OCI-LY1 (cell line): ENCODE measurements around the gene CASD1.

Experiments used
- H2AFZ ChIP-seq: fragments of 200-600 bp; sonication (generic), shearing (Covaris generic); 2 replicates; pipeline ENCODE4 v1.6.0; 2014; ENCODE audit warnings: antibody characterized with exemption, mild to moderate bottlenecking, low read length
- H3F3A ChIP-seq: fragments of 200-600 bp; sonication (generic), shearing (Covaris generic); 2 replicates; pipeline ENCODE4 v1.6.0; 2014; ENCODE audit warnings: mild to moderate bottlenecking, antibody characterized with exemption, low read length, moderate library complexity; ENCODE audit not compliant: insufficient read depth
- H3K27ac ChIP-seq: fragments of 200-600 bp; sonication (generic); 2 replicates; pipeline ENCODE4 v1.5.1; 2014; ENCODE audit warnings: low read length, mixed run types, mild to moderate bottlenecking, low read depth; ENCODE audit not compliant: poor library complexity, severe bottlenecking
- H3K27me3 ChIP-seq: fragments of 200-600 bp; sonication (generic); 2 replicates; pipeline ENCODE4 v1.6.0; 2014; ENCODE audit warnings: antibody characterized with exemption, mild to moderate bottlenecking, low read length, moderate library complexity; ENCODE audit not compliant: insufficient read depth
- H3K36me3 ChIP-seq: fragments of 200-600 bp; sonication (generic); 2 replicates; pipeline ENCODE4 v1.6.1; 2014; ENCODE audit warnings: mild to moderate bottlenecking, antibody characterized with exemption, low read length, moderate library complexity, mixed read lengths; ENCODE audit not compliant: insufficient read depth
- H3K4me1 ChIP-seq: fragments of 200-600 bp; sonication (generic); 2 replicates; pipeline ENCODE4 v1.5.1; 2014; ENCODE audit warnings: mild to moderate bottlenecking, low read length, moderate library complexity; ENCODE audit not compliant: insufficient read depth, severe bottlenecking
- H3K4me2 ChIP-seq: fragments of 200-600 bp; sonication (generic), shearing (Covaris generic); 2 replicates; pipeline ENCODE4 v1.6.1; 2014; ENCODE audit warnings: low read length
- H3K4me3 ChIP-seq: fragments of 200-600 bp; sonication (generic); 2 replicates; pipeline ENCODE4 v1.5.1; 2014; ENCODE audit warnings: low read length, low read depth, mild to moderate bottlenecking, mixed read lengths; ENCODE audit not compliant: poor library complexity, severe bottlenecking
- H3K79me2 ChIP-seq: fragments of 200-600 bp; shearing (Covaris generic); 2 replicates; pipeline ENCODE4 v1.6.1; 2016; ENCODE audit warnings: mixed run types, low read length, mixed read lengths; ENCODE audit not compliant: insufficient read depth
- H3K9ac ChIP-seq: fragments of 200-600 bp; sonication (generic), shearing (Covaris generic); 2 replicates; pipeline ENCODE4 v1.6.1; 2014; ENCODE audit warnings: mild to moderate bottlenecking, low read length, mixed read lengths
- H3K9me2 ChIP-seq: fragments of 200-600 bp; sonication (generic), shearing (Covaris generic); 2 replicates; pipeline ENCODE4 v1.6.1; 2014; ENCODE audit warnings: low read depth, mild to moderate bottlenecking, low read length, mixed read lengths
- H3K9me3 ChIP-seq: fragments of 200-600 bp; shearing (Covaris generic); 2 replicates; pipeline ENCODE4 v1.6.1; 2014; ENCODE audit warnings: low read length, mixed read lengths
- H4K20me1 ChIP-seq: fragments of 200-600 bp; sonication (generic), shearing (Covaris generic); 2 replicates; pipeline ENCODE4 v1.6.0; 2016; ENCODE audit warnings: mild to moderate bottlenecking, low read length; ENCODE audit not compliant: insufficient read depth
- CTCF ChIP-seq: fragments of 200-600 bp; sonication (generic), shearing (Covaris generic); IDR thresholded peaks from 2 replicates; pipeline ENCODE4 v1.5.1; 2017; ENCODE audit warnings: mild to moderate bottlenecking, antibody characterized with exemption, low read length, moderate library complexity, mixed read lengths
- EZH2 ChIP-seq: fragments of 200-600 bp; sonication (generic), shearing (Covaris generic); IDR thresholded peaks from 2 replicates; pipeline ENCODE4 v1.8.0; 2017; ENCODE audit warnings: borderline replicate concordance, mixed run types, mild to moderate bottlenecking, antibody characterized with exemption, low read length, moderate library complexity, mixed read lengths

CASD1 gene

GRCh38 chr7:94483843-94484242 is 25.8 kb upstream of the CASD1 start:
- Histone ChIP-seq H3K9me3 (no peaks in the 10 kb centered on the region), H3K4me1 (no peaks in the 10 kb centered on the region), H3K9me2 (no peaks in the 10 kb centered on the region), H4K20me1 (no peaks in the 10 kb centered on the region), H3K27ac (no peak overlapping the region), H2AFZ (no peak overlapping the region), H3K4me3 (no peak overlapping the region), H3K36me3 (no peaks in the 10 kb centered on the region), H3F3A (no peaks in the 10 kb centered on the region), H3K4me2 (no peak overlapping the region), H3K9ac (no peak overlapping the region), H3K79me2 (no peaks in the 10 kb centered on the region), H3K27me3 (no peaks in the 10 kb centered on the region)
- no peak for TF ChIP-seq CTCF
- no peak for TF ChIP-seq EZH2

- H4K20me1 ChIP-seq, result no peaks in the 10 kb centered on the region
- no peaks in the 10 kb centered on the region for H3K27me3 ChIP-seq
- no peaks in the 10 kb centered on the region for H3K9me2 ChIP-seq
- H3K36me3 ChIP-seq, result no peaks in the 10 kb centered on the region
- H3K4me1 ChIP-seq, result no peaks in the 10 kb centered on the region
- no peaks in the 10 kb centered on the region for H3K9me3 ChIP-seq
- H3K4me2 ChIP-seq, result no peak overlapping the region
- no peak overlapping the region for H3K9ac ChIP-seq
- H2AFZ ChIP-seq, result no peak overlapping the region
- no peak overlapping the region for H3K27ac ChIP-seq
- no peaks in the 10 kb centered on the region for H3F3A ChIP-seq
- no peaks in the 10 kb centered on the region for H3K79me2 ChIP-seq
- no peak overlapping the region for H3K4me3 ChIP-seq
- TF ChIP-seq CTCF (no peak), EZH2 (no peak)
Observed at GRCh38 chr7:94486216-94486615, 23.4 kb upstream of the CASD1 start.

GRCh38 chr7:94491410-94491809 is 18.2 kb upstream of the CASD1 start:
- no peak overlapping the region for H3K27ac ChIP-seq
- H3K4me2 ChIP-seq, result no peak overlapping the region
- H3K79me2 ChIP-seq, result no peaks in the 10 kb centered on the region
- TF ChIP-seq CTCF (no peak), EZH2 (no peak)
- H2AFZ ChIP-seq, result no peak overlapping the region
- H3K9me3 ChIP-seq, result no peaks in the 10 kb centered on the region
- no peak overlapping the region for H3K9ac ChIP-seq
- no peaks in the 10 kb centered on the region for H3K9me2 ChIP-seq
- no peaks in the 10 kb centered on the region for H3K36me3 ChIP-seq
- H3K27me3 ChIP-seq, result no peaks in the 10 kb centered on the region
- H3K4me1 ChIP-seq, result no peaks in the 10 kb centered on the region
- H4K20me1 ChIP-seq, result no peaks in the 10 kb centered on the region
- no peaks in the 10 kb centered on the region for H3F3A ChIP-seq
- no peak overlapping the region for H3K4me3 ChIP-seq
